ENCODE measurements around the gene KLHL3.

GRCh38 chr5:137642091-137642490, 93.8 kb downstream of the KLHL3 start:
- TF ChIP-seq CTCF (IDR thresholded peaks at IDR 0.05): no peak
- no peak for TF ChIP-seq POLR2A (IDR thresholded peaks at IDR 0.05)

Data from esophagus squamous epithelium (tissue), 4 donors.